Right renal pelvis (tissue), 4 donors: ENCODE data around the gene STMN3. TPM values are rescaled to one million over a fixed set of nuclear protein-coding genes. Genes with fewer than 3 reads are reported as not detected.

Experiments used
- DNase-seq, 4 donors: peaks; one replicate each; pipeline ENCODE4 v3.0.0-alpha.2; 2013; ENCODE audit warnings: low read depth in 4 of 4, low spot score in 3 of 4, missing footprints in 1 of 4
- polyA plus RNA-seq, 4 donors: library from polyadenylated mRNA; unstranded; fragments of 120-200 nt; gene quantifications; one replicate each; pipeline ENCODE4 v1.2.1, GENCODE V29; 2013; ENCODE audit not compliant: insufficient read length in 4 of 4

Gene STMN3
- polyA plus RNA-seq, 4 donors = 23.5 to 39.7 (median 29.3) TPM

DNA sequence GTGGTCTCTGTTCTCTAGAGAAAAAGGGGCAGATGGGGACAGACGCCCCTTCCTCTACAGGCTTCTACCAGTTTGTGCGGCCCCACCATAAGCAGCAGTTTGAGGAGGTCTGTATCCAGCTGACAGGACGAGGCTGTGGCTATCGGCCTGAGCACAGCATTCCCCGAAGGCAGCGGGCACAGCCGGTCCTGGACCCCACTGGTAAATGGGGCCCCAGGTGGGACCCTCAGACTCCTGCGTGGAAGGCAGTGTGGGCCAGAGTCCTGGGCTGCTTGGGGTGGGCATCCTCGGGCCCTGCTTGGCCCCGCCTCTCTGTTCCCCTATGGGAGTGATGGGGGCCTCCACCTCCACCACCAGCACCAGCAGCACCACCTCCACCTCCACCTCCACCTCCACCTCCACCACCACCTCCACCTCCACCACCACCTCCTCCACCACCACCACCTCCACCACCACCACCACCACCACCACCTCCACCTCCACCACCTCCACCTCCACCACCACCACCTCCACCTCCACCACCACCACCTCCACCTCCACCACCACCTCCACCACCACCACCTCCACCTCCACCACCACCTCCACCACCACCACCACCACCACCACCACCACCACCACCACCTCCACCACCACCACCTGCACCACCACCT is 40.0 kb upstream of the STMN3 start:
- no peak for DNase-seq

DNA sequence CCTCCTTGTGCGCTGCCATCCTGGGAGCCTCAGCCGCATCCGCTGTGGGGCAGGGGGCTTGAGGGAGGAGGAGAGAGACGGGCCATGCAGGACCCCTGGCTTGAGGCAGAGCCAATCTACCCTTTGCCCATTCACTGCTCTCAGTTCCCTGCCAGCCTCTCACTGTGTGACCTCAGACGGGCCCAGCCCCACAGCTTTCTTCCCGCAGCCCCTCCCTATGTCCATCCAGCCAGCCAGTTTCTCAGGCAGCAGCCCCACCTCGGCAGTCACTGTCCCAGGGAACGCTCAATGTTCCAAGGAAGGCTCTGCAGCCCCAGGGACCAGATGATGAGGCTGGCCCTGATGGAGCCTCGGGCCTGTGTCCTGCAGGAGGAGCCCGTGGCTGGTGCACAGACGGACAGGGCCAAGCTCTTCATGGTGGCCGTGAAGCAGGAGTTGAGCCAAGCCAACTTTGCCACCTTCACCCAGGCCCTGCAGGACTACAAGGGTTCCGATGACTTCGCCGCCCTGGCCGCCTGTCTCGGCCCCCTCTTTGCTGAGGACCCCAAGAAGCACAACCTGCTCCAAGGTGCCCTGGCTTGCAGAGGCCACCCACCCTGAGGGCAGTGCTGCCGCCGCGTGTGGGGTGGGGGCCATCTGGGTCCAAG is 39.3 kb upstream of the STMN3 start:
- no peak for DNase-seq

DNA sequence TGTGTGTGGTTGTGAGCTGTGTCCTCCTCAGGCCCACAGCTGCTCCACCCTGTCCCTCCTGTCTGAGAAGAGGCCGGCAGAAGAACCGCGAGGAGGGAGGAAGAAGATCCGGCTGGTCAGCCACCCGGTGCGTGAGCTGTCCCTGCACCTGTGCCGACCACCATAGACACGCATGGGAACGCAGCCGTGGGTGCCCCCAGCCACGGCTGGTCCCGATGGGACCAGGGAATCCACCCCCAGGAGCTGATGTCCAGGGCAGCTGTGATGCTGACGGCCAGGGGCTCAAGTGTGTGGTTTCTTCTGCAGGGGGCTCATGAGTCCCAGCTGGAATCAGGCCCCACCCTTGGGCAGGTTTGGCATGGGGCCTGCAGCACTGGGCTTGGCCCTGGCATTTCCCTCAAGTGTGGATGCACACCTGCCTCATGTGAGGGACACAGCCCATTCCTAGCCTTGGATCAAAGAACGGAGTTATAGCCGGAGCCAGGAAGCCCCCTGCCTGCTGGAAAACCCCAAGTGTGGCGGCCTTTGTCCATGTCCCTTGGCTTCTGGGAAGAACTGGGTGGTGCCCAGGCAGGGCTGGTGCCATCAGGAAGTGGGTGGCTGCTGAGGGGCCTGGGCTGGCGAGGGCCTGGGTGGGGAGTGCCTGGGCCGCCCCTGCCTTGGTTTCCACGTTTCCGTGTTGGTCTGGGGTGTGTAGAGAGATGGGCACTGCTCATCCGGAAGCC is 38.6 kb upstream of the STMN3 start:
- no peak for DNase-seq

DNA sequence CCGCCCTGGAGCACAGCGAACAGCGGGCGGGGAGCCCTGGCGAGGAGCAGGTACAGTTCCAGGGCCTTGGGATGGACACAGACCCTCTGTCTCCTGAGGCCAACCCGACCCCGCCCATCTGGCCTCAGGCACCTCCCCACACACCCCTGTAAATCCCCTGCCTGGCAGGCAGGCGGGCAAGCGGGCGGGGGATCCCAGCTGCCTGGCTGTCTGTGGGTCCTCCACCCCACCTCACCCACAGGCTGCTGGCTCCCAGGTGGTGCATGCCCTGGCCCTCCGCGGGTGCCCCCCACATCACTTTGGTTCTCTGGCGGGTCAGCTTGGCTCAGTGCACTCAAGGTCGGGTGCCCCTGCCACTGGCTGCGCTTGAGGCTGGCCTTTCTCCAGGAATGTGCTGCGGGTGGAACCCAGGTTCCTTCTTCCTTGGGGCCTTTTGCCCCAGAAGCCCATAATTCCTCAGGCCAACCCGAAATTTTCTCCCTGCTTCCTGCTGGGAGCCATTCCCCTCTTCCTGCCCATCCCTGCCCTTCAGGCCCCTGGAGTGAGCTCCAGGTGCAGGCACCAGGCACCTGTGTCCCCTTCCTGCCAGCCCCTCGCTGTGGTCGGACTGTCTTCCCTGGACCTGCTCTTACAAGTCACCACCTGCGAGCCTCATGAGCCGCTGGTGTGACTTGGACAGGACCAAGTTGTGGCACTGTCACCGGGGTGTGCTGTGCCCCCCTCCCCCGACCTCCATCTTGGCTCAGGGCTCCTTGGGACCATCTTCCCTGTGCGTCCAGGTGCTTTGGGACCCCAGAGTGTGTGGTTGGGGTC is 37.9 kb upstream of the STMN3 start:
- DNase-seq = no peak

DNA sequence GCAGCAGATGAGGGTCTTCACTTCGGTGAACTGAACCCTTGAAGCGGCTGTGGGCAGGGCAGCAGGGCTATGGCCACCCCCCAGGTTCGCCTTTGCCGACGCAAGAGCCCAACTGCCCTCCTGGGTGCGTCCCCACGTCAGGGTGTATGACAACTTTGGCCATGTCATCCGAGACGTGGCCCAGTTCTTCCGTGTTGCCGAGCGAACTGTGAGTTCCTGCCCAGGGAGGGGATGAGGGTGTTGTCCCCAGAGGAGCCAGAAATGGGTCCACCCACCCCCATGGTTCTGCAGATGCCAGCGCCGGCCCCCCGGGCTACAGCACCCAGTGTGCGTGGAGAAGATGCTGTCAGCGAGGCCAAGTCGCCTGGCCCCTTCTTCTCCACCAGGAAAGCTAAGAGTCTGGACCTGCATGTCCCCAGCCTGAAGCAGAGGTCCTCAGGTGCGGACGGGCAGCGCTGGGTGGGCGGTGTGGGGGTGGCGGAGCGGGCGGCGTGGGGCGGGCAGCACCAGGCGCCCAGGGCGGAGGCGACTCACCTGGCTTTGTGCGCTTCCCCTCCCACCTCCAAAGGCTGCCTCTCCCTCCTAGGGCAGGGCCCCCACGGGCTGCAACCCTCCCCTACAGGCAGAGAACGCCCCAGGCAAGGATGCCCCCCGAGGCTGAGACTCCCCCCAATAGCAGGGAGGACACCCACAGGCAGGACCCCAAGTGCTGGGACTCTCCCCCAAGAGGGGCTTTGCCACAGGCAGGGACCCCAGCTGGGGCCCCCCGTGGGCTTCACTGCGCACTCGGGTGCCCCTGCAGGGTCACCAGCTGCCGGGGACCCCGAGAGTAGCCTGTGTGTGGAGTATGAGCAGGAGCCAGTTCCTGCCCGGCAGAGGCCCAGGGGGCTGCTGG is 37.0 kb upstream of the STMN3 start:
- no peak for DNase-seq

DNA sequence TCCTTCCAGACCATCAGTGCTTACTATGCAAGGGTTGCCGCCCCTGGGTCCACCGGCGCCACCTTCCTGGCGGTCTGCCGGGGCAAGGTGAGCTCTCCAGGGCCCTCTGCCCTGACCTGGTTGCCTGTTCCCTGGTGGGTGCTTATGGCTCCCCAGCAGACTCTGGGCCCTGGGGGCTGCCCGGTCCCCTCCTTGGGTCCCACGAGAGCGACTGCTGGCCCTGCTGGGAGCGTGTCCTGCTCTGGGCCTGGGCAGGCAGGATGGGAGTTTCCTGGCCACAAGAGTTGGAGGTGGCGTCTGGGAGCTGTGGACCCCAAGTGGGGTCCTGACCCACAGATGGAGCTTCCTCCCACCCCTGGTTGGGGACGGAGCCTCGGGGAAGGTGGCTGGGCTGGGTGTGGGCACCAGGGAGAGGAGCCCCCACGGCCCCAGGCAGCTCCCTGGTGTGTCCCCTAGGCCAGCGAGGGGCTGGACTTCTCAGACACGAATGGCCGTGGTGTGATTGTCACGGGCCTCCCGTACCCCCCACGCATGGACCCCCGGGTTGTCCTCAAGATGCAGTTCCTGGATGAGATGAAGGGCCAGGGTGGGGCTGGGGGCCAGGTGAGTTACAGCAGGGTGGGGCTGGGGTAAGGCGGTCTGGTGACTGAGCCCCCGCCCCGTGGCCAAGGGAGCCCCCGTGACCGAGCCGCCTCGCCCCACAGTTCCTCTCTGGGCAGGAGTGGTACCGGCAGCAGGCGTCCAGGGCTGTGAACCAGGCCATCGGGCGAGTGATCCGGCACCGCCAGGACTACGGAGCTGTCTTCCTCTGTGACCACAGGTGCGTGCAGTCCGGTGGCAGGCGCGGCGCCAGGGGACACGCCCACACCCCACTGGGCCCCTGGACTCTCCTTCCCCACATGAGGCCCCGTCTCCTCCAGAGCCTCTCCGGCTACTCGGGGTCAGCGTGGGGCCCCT is 36.1 kb upstream of the STMN3 start:
- no peak for DNase-seq

DNA sequence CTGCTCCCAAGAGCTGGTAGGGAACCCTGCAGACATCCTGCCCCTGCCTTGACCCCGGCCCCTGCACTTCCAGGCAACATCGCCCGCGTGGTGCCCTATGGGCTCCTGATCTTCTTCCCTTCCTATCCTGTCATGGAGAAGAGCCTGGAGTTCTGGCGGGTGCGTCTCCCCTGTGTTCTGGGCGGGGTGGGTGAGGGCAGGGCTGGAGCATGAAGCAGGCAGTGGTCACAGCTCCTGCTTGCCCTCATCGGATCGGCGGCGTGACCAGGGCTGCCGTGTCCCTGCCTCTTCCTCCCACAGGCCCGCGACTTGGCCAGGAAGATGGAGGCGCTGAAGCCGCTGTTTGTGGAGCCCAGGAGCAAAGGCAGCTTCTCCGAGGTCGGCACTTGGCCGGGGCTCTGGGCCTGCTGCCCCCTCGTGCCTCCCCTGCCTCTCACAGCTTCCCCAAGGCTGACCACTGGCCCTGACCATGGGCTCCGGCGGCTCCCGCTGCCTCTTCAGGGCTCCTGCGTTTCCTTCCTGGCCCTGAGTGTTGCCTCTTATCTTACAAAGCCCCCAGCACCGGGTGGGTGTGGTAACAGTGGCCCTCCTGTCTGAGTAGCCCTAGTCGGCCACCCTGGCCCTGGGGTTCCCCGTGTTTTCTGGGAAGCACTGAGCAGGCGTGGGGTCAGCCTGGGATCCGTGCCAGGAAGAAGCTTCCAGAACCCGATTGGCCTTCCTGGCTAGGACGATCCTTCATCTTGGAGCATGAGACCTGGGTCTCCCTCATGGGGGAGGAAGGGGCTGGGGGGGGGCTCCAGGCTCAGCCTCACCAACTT is 35.2 kb upstream of the STMN3 start:
- no peak for DNase-seq

DNA sequence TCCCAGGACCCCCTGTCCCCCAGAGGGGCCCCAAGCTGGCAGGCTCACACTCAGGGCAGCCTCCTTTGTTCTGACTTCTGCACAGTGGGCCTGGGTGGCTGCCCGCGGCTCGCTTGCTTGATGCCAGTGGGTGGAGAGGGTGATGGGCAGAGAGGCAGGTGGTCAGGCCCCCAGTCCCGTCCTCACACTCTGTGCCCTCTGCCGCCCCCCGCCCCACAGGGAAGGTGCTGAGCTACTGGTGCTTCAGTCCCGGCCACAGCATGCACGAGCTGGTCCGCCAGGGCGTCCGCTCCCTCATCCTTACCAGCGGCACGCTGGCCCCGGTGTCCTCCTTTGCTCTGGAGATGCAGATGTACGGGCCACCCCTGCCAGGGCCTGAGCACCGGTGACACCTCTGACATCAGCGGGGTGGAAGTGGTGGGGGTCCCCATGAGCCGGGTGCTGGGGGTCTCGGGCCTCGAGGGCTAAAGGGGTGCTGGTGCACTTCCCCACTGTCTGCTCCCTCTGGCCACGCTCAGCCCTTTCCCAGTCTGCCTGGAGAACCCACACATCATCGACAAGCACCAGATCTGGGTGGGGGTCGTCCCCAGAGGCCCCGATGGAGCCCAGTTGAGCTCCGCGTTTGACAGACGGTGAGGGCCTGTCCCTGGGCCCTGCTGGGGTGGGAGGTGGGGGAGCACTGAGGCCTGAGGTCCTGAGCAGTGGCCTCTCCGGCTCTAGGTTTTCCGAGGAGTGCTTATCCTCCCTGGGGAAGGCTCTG is 34.4 kb upstream of the STMN3 start:
- no peak for DNase-seq

DNA sequence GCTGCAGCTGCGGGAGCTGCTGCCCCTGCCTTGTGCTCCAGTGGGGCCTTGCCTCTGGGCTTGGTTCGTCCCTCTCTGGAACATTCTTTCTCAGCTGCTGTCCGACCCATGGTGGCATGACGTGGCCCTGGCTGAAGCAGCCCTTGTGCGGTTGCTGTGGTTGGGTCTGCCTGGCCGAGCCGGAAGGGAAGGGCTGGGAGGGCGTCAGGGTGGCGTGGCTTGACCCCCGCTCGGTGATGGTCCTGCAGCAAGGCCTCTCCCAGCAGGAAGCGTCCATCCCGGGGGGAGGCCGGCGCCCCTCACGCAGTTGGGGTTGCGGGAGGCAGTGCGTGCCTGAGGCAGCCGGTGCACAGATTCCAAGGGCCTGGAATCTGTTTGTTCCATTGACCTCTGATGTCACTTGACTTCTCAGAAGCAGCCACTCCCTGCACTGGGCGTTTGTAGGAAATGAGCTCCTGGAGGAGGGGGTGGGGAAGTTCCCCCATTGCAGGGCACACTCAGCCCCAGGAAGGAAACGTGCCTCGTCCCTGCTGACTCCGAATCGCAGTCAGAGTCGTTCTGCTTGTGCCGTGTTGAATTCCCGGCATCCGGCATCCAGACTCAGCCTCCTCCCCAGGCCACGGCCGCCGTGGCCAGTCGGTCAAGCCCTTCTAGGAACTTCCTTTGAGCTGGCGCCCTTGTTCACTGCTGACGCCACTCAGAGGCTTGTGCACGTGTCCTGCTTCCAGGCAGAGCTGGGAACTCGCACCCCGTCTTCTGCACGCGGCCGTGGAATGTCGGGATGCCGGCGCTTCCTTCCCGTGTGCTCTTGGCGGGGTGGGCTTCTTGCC is 33.5 kb upstream of the STMN3 start:
- DNase-seq = no peak

DNA sequence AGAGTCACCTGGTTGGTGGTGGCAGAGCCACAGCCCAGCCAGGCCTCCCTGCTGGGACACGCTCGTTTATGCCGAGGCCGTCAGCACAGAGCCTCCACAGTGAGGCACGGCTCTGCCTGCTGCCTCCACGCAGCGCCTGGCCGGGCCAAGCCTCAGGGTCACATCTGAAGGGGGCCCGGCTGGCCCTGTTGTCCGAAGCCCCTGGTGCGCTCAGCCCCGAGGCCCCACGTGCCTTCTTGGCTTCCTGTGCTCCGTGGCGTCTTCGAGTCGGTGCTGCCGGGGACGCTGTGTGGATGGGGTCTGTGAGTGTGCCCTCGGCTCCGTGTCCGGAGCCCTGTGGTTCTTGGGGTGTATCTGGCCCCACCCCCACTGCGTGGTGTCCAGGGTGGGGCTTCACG is 32.9 kb upstream of the STMN3 start:
- no peak for DNase-seq

DNA sequence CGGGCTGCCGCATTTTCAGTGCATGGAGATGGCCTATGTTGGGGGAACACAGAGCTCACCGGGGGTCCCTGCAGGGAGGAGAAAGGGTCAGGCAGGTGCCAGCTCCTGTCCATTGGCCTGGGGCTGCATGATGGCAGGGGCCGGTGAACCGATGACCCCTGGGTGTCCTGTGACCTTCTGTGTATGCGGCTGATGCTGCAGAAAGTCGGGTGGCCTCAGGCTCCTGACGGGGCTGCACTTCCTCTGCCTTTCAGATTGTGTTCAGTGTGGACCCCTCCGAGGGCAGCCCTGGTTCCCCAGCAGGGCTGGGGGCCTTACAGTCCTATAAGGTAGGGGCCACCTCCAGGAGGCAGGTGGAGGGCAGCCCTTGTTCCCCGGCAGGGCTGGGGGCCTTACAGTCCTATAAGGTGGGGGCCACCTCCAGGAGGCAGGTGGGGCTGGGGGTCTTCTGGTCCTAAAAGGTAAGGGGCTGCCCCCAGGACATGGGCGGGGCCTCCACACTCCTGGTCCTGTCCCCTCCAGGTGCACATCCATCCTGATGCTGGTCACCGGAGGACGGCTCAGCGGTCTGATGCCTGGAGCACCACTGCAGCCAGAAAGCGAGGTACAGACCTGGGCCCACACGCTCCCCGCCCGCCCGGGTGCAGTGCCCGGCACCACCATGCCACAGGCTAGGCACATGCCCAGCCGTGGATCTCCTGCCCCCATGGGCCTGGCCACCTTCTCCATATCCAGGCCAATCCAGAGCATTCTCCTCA is 32.2 kb upstream of the STMN3 start:
- no peak for DNase-seq

DNA sequence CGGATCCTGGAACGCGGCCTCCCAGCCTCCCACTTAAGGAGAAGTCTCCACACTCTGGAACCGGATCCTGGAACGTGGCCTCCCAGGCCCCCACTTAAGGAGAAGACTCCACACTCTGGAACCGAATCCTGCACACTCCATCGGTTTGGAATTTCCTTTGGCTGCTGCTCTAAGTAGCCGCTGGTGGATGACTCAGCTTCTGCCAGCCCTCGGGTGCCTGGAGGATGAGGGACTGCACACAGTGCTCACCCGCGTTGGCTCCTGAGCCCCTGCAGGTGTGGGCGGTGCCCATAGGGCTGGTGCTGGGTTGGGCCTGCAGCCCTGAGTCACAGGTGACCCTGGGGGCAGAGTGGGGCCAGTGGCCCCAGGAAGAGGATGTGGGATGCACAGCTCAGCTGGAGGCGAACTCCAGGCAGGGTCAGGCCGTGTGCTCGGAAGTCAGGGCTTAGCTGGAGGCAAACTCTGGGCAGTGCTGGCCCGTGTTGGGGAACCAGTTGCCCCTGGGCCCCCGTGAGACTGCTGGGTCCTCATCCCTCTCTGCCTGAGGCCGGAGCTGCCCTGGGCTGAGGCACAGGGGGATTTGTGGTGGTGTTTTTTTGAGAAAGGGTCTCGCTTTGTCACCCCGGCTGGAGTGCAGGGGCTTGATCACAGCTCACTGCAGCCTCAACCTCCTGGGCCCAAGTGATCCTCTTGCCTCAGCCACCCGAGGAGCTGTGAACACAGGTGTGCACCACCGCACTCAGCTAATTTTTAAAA is 29.3 kb upstream of the STMN3 start:
- no peak for DNase-seq

DNA sequence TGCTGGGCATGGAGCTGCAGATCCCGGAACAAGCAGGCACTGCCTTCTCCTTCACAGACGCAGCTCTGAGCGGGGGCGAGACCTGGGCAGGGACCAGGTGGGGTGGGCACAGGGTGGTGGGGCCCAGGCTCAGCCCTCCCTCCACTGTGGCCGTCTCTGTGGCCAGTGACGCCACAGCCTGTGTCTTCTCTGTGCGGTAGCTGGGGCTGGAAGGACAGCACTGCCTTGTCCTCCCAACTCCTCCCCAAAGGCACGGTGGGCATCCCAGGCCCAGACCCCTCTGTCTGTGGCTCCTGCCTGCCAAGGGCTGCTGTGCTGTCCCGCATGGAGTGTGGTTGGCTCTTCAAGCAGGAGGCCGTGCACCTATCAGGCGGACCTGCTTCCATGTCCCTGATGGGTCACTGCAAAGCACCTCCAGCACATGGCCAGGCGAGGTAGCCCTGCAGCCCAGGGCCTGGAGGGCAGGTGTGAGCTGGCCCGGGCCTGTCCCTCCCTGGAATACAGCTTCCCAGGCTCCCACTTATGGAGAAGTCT is 28.5 kb upstream of the STMN3 start:
- no peak for DNase-seq

DNA sequence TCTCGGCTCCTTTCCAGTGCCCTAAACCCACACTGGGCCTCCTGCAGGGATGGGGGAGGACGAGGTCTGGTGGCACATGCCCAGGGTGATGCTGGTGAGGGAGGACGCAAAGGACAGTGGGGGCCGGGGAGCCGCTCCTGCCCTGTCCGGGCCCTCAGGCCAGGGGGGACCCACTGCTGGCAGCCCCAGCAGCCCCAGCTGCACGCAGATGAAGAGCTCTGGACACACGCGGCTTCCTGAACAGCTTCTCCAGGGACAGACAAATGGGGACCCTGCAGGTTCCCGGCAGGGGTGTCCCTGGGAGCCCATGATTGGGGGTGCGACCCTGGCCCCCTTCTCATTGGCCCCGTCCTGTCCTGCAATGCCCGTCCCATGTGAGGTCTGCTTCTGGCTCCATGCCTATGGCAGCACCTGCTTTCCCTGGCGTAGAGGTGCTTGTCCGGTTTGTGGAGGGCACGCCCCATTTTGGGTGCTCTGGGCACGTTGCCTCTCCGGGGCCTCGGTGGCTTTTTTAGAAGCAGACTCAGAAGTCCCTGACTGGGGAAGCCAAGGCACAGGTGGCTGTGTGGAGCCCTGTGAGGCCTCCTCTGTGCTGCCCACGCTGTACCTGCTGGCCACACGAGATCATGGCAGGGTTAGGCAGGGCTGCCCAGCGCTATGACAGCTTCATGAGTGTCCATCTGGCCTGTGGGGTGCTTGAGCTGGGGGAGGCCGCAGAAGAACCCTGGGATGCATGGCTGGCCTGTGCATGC is 27.8 kb upstream of the STMN3 start:
- DNase-seq = no peak
